Measurements from ENCODE around the gene RAB3GAP2.

RAB3GAP2 gene

DNA sequence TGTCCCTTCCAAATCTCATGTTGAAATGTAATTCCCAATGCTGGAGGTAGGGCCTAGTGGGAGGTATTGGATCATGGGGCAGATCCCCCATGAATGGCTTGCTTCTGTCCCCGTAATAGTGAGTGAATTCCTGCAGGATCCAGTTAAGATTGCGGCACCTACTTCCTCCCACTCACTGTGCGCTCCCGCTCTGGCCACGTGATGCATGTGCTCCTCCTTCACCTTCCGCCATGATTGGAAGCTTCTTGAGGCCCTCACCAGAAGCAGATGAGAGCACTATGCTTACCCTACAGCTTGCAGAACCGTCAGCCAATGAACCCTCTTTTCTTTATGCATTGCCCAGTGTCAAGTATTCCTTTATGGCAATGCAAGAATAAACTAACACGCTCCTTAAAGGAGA lies 14.9 kb upstream of the RAB3GAP2 start:
- Histone ChIP-seq H2BK12ac (ENCODE audit: low read length) (no peak overlapping the region), H4K91ac (ENCODE audit: low read depth, low read length, poor library complexity) (no peak overlapping the region), H3K4me3 (ENCODE audit: low read length in 2 of 2) (no peak overlapping the region), H3K18ac (ENCODE audit: low read length) (no peak overlapping the region), H3K4ac (ENCODE audit: low read length) (no peak overlapping the region), H3K4me1 (ENCODE audit: control insufficient read depth in 2 of 2, insufficient read depth in 1 of 2, low read depth in 1 of 2, low read length in 2 of 2) (no peaks in the 10 kb centered on the region), H2BK15ac (ENCODE audit: low read length) (no peak overlapping the region), H3K79me1 (ENCODE audit: low read depth, low read length) (no peaks in the 10 kb centered on the region), H2BK120ac (ENCODE audit: low read depth, low read length) (no peak overlapping the region), H3K27me3 (ENCODE audit: control insufficient read depth in 3 of 3, insufficient read depth in 3 of 3, low read depth in 1 of 3, low read length in 3 of 3) (no peaks in the 10 kb centered on the region), H3K9ac (ENCODE audit: low read depth, low read length, poor library complexity) (no peak overlapping the region), H3K23ac (ENCODE audit: low read depth, low read length, poor library complexity) (no peak overlapping the region), H3K9me3 (replicated peaks in 1 of 2; ENCODE audit: control insufficient read depth in 2 of 2, insufficient read depth in 1 of 2, low read depth in 1 of 2, low read length in 2 of 2) (no peaks in the 10 kb centered on the region), H2AFZ (ENCODE audit: low read length) (no peak overlapping the region), H3K4me2 (ENCODE audit: insufficient read depth, low read length, poor library complexity, severe bottlenecking) (no peak overlapping the region), H4K8ac (ENCODE audit: low read depth, low read length) (no peak overlapping the region), H3K36me3 (replicated peaks in 1 of 2; ENCODE audit: control insufficient read depth in 2 of 2, insufficient read depth in 2 of 2, low read length in 2 of 2) (no peaks in the 10 kb centered on the region), H2AK5ac (ENCODE audit: low read depth, low read length) (no peak overlapping the region), H3K27ac (replicated peaks; ENCODE audit: low read length) (no peak overlapping the region), H3K14ac (ENCODE audit: low read length) (no peak overlapping the region), H2BK5ac (ENCODE audit: low read length) (no peak overlapping the region)
- DNase-seq (ENCODE audit: low spot score): no peak
- no CpG with 5 or more reads among the region's 8 CpGs for WGBS, 2 donors (ENCODE audit: extremely low coverage in 2 of 2, insufficient read length in 2 of 2, insufficient replicate concordance in 1 of 2)

DNA sequence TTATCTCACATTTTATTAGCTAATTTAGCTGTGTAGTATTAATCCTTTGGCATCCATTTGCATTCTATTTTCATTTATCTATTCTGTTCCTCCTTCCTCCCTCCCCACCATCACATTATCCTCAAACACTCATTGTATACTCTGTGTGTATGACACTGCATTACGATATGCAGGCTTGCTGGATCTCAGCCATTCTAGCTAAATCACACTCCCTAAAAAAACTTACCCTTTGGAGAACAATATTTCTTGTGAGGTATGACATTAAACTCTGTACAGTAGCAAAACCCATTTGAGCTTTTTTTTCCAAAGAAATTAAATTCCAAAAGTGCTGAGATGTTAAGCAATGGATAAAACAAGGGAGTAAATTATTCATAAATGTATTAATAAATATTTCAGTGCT lies 11.4 kb upstream of the RAB3GAP2 start:
- no peak overlapping the region for H3K4me3 ChIP-seq (ENCODE audit: low read length in 2 of 2)
- no peak for DNase-seq (ENCODE audit: low spot score)
- H2AK5ac ChIP-seq (ENCODE audit: low read depth, low read length): no peak overlapping the region
- H3K23ac ChIP-seq (ENCODE audit: low read depth, low read length, poor library complexity): no peak overlapping the region
- H3K4me2 ChIP-seq (ENCODE audit: insufficient read depth, low read length, poor library complexity, severe bottlenecking): no peak overlapping the region
- H3K4ac ChIP-seq (ENCODE audit: low read length): no peak overlapping the region
- no peak overlapping the region for H3K27ac ChIP-seq (replicated peaks; ENCODE audit: low read length)
- H3K79me1 ChIP-seq (ENCODE audit: low read depth, low read length): no peaks in the 10 kb centered on the region
- H2BK5ac ChIP-seq (ENCODE audit: low read length): no peak overlapping the region
- H2AFZ ChIP-seq (ENCODE audit: low read length): no peak overlapping the region
- H4K8ac ChIP-seq (ENCODE audit: low read depth, low read length): no peak overlapping the region
- no peak overlapping the region for H3K18ac ChIP-seq (ENCODE audit: low read length)
- no peak overlapping the region for H4K91ac ChIP-seq (ENCODE audit: low read depth, low read length, poor library complexity)
- H2BK15ac ChIP-seq (ENCODE audit: low read length): no peak overlapping the region
- H3K14ac ChIP-seq (ENCODE audit: low read length): no peak overlapping the region
- H3K4me1 ChIP-seq (ENCODE audit: control insufficient read depth in 2 of 2, insufficient read depth in 1 of 2, low read depth in 1 of 2, low read length in 2 of 2): no peaks in the 10 kb centered on the region
- H3K27me3 ChIP-seq (ENCODE audit: control insufficient read depth in 3 of 3, insufficient read depth in 3 of 3, low read depth in 1 of 3, low read length in 3 of 3): peaks cover 0 to 7% (median 0%) of the 10 kb centered on the region in 3 experiments
- H3K36me3 ChIP-seq (replicated peaks in 1 of 2; ENCODE audit: control insufficient read depth in 2 of 2, insufficient read depth in 2 of 2, low read length in 2 of 2): no peaks in the 10 kb centered on the region
- H2BK120ac ChIP-seq (ENCODE audit: low read depth, low read length): no peak overlapping the region
- no peak overlapping the region for H3K9ac ChIP-seq (ENCODE audit: low read depth, low read length, poor library complexity)
- H3K9me3 ChIP-seq (replicated peaks in 1 of 2; ENCODE audit: control insufficient read depth in 2 of 2, insufficient read depth in 1 of 2, low read depth in 1 of 2, low read length in 2 of 2): no peaks in the 10 kb centered on the region
- no CpG with 5 or more reads among the region's 1 CpG for WGBS, 2 donors (ENCODE audit: extremely low coverage in 2 of 2, insufficient read length in 2 of 2, insufficient replicate concordance in 1 of 2)
- no peak overlapping the region for H2BK12ac ChIP-seq (ENCODE audit: low read length)

DNA sequence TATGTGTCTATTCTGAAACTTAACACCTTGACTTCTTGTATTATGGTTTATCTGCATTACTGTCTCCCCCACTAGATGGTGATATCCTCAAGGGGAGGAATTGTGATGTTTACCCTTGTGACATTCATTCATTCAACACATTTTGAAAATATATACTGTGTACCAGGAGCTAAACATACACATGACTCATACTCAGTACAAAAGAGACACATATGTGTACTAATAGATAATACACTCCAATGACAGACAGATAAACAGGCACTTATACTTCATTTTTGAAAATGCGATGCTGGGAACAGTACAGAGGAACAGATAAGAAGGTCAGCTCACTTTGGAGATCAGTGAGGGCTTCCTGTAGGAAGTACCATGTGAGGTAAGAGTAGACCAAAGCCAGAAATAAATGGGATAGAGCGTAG lies 8.9 kb upstream of the RAB3GAP2 start:
- no peak overlapping the region for H3K27ac ChIP-seq (replicated peaks; ENCODE audit: low read length)
- no peak overlapping the region for H4K91ac ChIP-seq (ENCODE audit: low read depth, low read length, poor library complexity)
- no peak overlapping the region for H2AFZ ChIP-seq (ENCODE audit: low read length)
- no peak overlapping the region for H2AK5ac ChIP-seq (ENCODE audit: low read depth, low read length)
- H3K27me3 ChIP-seq (ENCODE audit: control insufficient read depth in 3 of 3, insufficient read depth in 3 of 3, low read depth in 1 of 3, low read length in 3 of 3): peaks cover 0 to 7% (median 0%) of the 10 kb centered on the region in 3 experiments
- no peak overlapping the region for H3K14ac ChIP-seq (ENCODE audit: low read length)
- H4K8ac ChIP-seq (ENCODE audit: low read depth, low read length): no peak overlapping the region
- H3K4me2 ChIP-seq (ENCODE audit: insufficient read depth, low read length, poor library complexity, severe bottlenecking): no peak overlapping the region
- H3K36me3 ChIP-seq (replicated peaks in 1 of 2; ENCODE audit: control insufficient read depth in 2 of 2, insufficient read depth in 2 of 2, low read length in 2 of 2): no peaks in the 10 kb centered on the region
- H3K9ac ChIP-seq (ENCODE audit: low read depth, low read length, poor library complexity): no peak overlapping the region
- no peak overlapping the region for H3K23ac ChIP-seq (ENCODE audit: low read depth, low read length, poor library complexity)
- no peak overlapping the region for H2BK12ac ChIP-seq (ENCODE audit: low read length)
- no peak overlapping the region for H3K4me3 ChIP-seq (ENCODE audit: low read length in 2 of 2)
- no peak overlapping the region for H2BK120ac ChIP-seq (ENCODE audit: low read depth, low read length)
- no peak overlapping the region for H2BK5ac ChIP-seq (ENCODE audit: low read length)
- no peak overlapping the region for H3K4ac ChIP-seq (ENCODE audit: low read length)
- H2BK15ac ChIP-seq (ENCODE audit: low read length): no peak overlapping the region
- no peaks in the 10 kb centered on the region for H3K4me1 ChIP-seq (ENCODE audit: control insufficient read depth in 2 of 2, insufficient read depth in 1 of 2, low read depth in 1 of 2, low read length in 2 of 2)
- no peaks in the 10 kb centered on the region for H3K9me3 ChIP-seq (replicated peaks in 1 of 2; ENCODE audit: control insufficient read depth in 2 of 2, insufficient read depth in 1 of 2, low read depth in 1 of 2, low read length in 2 of 2)
- DNase-seq (ENCODE audit: low spot score): no peak
- no peak overlapping the region for H3K18ac ChIP-seq (ENCODE audit: low read length)
- no peaks in the 10 kb centered on the region for H3K79me1 ChIP-seq (ENCODE audit: low read depth, low read length)
- no CpG with 5 or more reads among the region's 2 CpGs for whole genome bisulfite sequencing, 2 donors (ENCODE audit: extremely low coverage in 2 of 2, insufficient read length in 2 of 2, insufficient replicate concordance in 1 of 2)

DNA sequence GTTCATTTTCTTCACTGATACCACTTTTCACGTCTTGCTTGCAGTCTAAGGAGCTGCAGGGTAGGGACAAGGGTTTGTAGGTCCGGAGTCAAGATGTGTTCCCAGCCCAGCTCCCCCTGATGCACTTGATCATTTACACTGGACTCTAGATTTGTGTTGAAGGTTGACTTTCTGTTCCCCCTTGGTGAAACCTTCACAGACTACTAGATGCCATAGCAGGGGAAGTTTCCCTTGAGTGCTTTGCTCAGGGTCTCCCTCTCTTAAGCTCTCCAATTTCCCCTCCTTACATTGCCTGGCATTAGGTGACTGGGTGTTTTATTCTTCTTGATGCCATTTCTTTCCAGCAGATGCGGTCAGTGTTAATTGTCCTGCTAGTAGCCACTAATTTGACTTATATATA lies 8.0 kb upstream of the RAB3GAP2 start:
- no peak overlapping the region for H2BK12ac ChIP-seq (ENCODE audit: low read length)
- no peak overlapping the region for H2BK15ac ChIP-seq (ENCODE audit: low read length)
- H3K9me3 ChIP-seq (replicated peaks in 1 of 2; ENCODE audit: control insufficient read depth in 2 of 2, insufficient read depth in 1 of 2, low read depth in 1 of 2, low read length in 2 of 2): no peaks in the 10 kb centered on the region
- no peaks in the 10 kb centered on the region for H3K79me1 ChIP-seq (ENCODE audit: low read depth, low read length)
- no peak overlapping the region for H3K4me3 ChIP-seq (ENCODE audit: low read length in 2 of 2)
- H3K14ac ChIP-seq (ENCODE audit: low read length): no peak overlapping the region
- H3K18ac ChIP-seq (ENCODE audit: low read length): no peak overlapping the region
- no peak overlapping the region for H3K9ac ChIP-seq (ENCODE audit: low read depth, low read length, poor library complexity)
- no peak overlapping the region for H3K23ac ChIP-seq (ENCODE audit: low read depth, low read length, poor library complexity)
- H2AK5ac ChIP-seq (ENCODE audit: low read depth, low read length): no peak overlapping the region
- H3K27me3 ChIP-seq (ENCODE audit: control insufficient read depth in 3 of 3, insufficient read depth in 3 of 3, low read depth in 1 of 3, low read length in 3 of 3): peaks cover 0 to 7% (median 0%) of the 10 kb centered on the region in 3 experiments
- H2BK120ac ChIP-seq (ENCODE audit: low read depth, low read length): no peak overlapping the region
- WGBS, 2 donors (ENCODE audit: extremely low coverage in 2 of 2, insufficient read length in 2 of 2, insufficient replicate concordance in 1 of 2): no CpG with 5 or more reads among the region's 3 CpGs
- H3K4me2 ChIP-seq (ENCODE audit: insufficient read depth, low read length, poor library complexity, severe bottlenecking): no peak overlapping the region
- H4K8ac ChIP-seq (ENCODE audit: low read depth, low read length): no peak overlapping the region
- no peak for DNase-seq (ENCODE audit: low spot score)
- no peak overlapping the region for H4K91ac ChIP-seq (ENCODE audit: low read depth, low read length, poor library complexity)
- H3K4ac ChIP-seq (ENCODE audit: low read length): no peak overlapping the region
- H3K36me3 ChIP-seq (replicated peaks in 1 of 2; ENCODE audit: control insufficient read depth in 2 of 2, insufficient read depth in 2 of 2, low read length in 2 of 2): no peaks in the 10 kb centered on the region
- H2BK5ac ChIP-seq (ENCODE audit: low read length): no peak overlapping the region
- no peak overlapping the region for H2AFZ ChIP-seq (ENCODE audit: low read length)
- H3K4me1 ChIP-seq (ENCODE audit: control insufficient read depth in 2 of 2, insufficient read depth in 1 of 2, low read depth in 1 of 2, low read length in 2 of 2): no peaks in the 10 kb centered on the region
- no peak overlapping the region for H3K27ac ChIP-seq (replicated peaks; ENCODE audit: low read length)
